Tongue (tissue), 2 donors: ENCODE measurements around the gene ZNF619. TPM values are rescaled to one million over a fixed set of nuclear protein-coding genes. Genes with fewer than 3 reads are reported as not detected.
"Not testable (repeated sequence)": the region's sequence is repeated elsewhere in the genome, so short reads cannot be mapped to it uniquely, and the experiment has no call there.

Experiments used
- DNase-seq: peaks from one replicate; pipeline ENCODE4 v3.0.0-alpha.2; 2015
- total RNA-seq: library from RNA; depleted of rRNA; stranded (reverse); fragments of >200 nt; gene quantifications from one replicate; pipeline ENCODE4 v1.2.3, GENCODE V29; 2014

Gene ZNF619
- total RNA-seq = 8.4 TPM

- DNase-seq = peak; percentile 83
These were observed at the start of gene ZNF619 for GRCh38 chr3:40476478-40477470. Gene ZNF619, plus strand, starts transcription at chr3:40477122. Its CDS starts 858 bp downstream, at chr3:40477980.

- no peak for DNase-seq
These were observed 44.1 kb upstream of the ZNF619 start for GRCh38 chr3:40432793-40433192.

- no peak for DNase-seq
These were observed 39.0 kb upstream of the ZNF619 start for GRCh38 chr3:40437889-40438288.

- no peak for DNase-seq
These were observed 31.9 kb upstream of the ZNF619 start for GRCh38 chr3:40445062-40445461.

GRCh38 chr3:40445880-40446279 is 31.0 kb upstream of the ZNF619 start:
- no peak for DNase-seq

GRCh38 chr3:40450438-40450837 is 26.5 kb upstream of the ZNF619 start:
- no peak for DNase-seq

- no peak for DNase-seq
These were observed 25.4 kb upstream of the ZNF619 start for GRCh38 chr3:40451551-40451950.

GRCh38 chr3:40452057-40452456 is 24.9 kb upstream of the ZNF619 start:
- no peak for DNase-seq

GRCh38 chr3:40452562-40452875 is 24.4 kb upstream of the ZNF619 start:
- DNase-seq = no peak

- DNase-seq = peak; percentile 99
These were observed 23.8 kb upstream of the ZNF619 start for GRCh38 chr3:40452876-40453730.

GRCh38 chr3:40453933-40454332 is 23.0 kb upstream of the ZNF619 start:
- DNase-seq = no peak

- DNase-seq = no peak
These were observed 21.6 kb upstream of the ZNF619 start for GRCh38 chr3:40455328-40455727.

- no peak for DNase-seq
These were observed 20.5 kb upstream of the ZNF619 start for GRCh38 chr3:40456279-40456939.

GRCh38 chr3:40456940-40457823 is 19.7 kb upstream of the ZNF619 start, which contains the start of gene RPL14:
Gene RPL14, plus strand, starts transcription at chr3:40457339. Its CDS starts 133 bp downstream, at chr3:40457472.
- peak; percentile 98 for DNase-seq

GRCh38 chr3:40458473-40458872 is 18.4 kb upstream of the ZNF619 start:
- no peak for DNase-seq

GRCh38 chr3:40460481-40460880 is 16.4 kb upstream of the ZNF619 start:
- not testable (repeated sequence) for DNase-seq

- DNase-seq = no peak
These were observed 15.8 kb upstream of the ZNF619 start for GRCh38 chr3:40461161-40461560.

GRCh38 chr3:40462838-40463237 is 14.1 kb upstream of the ZNF619 start:
- DNase-seq = not testable (repeated sequence)

GRCh38 chr3:40463579-40463978 is 13.3 kb upstream of the ZNF619 start:
- DNase-seq = no peak

- DNase-seq = no peak
These were observed 12.4 kb upstream of the ZNF619 start for GRCh38 chr3:40464339-40465110.

GRCh38 chr3:40465111-40465407 is 11.9 kb upstream of the ZNF619 start:
- no peak for DNase-seq
